ENCODE results near the gene LUZP2.
"Not testable (repeated sequence)": the region's sequence is repeated elsewhere in the genome, so short reads cannot be mapped to it uniquely, and the experiment has no call there.

LUZP2 gene

GRCh38 chr11:24949406-24949805 is 452.6 kb downstream of the LUZP2 start:
- no peak overlapping the region for H3K4ac ChIP-seq (ENCODE audit: low read depth, low read length)
- H3K4me1 ChIP-seq (ENCODE audit: control insufficient read depth, low read depth, low read length): no peaks in the 10 kb centered on the region
- no peak overlapping the region for H3K4me3 ChIP-seq (ENCODE audit: low read length)
- no peak overlapping the region for H2BK5ac ChIP-seq (ENCODE audit: low read length)
- no CpG with 5 or more reads among the region's 5 CpGs for WGBS (ENCODE audit: extremely low coverage, insufficient coverage, low lambda C conversion rate)
- no peaks in the 10 kb centered on the region for H3K36me3 ChIP-seq (ENCODE audit: control insufficient read depth, insufficient read depth, low read length)
- no peak for DNase-seq
- H4K8ac ChIP-seq (ENCODE audit: low read depth, low read length): no peak overlapping the region
- no peak overlapping the region for H3K56ac ChIP-seq (ENCODE audit: low read length)
- H3K9ac ChIP-seq (ENCODE audit: low read length): no peak overlapping the region
- H3K79me2 ChIP-seq (ENCODE audit: control insufficient read depth, insufficient read depth, low read length): no peaks in the 10 kb centered on the region
- H3K23ac ChIP-seq (ENCODE audit: low read length): no peak overlapping the region
- H4K5ac ChIP-seq (ENCODE audit: low read length): no peak overlapping the region
- no peak overlapping the region for H3K4me2 ChIP-seq (ENCODE audit: low read length)
- no peak overlapping the region for H3K18ac ChIP-seq (ENCODE audit: low read length)
- H3K27me3 ChIP-seq (ENCODE audit: insufficient read depth, low read length, poor library complexity): no peaks in the 10 kb centered on the region
- H3K79me1 ChIP-seq (ENCODE audit: low read length): no peaks in the 10 kb centered on the region
- H2BK120ac ChIP-seq (ENCODE audit: low read depth, low read length): no peak overlapping the region
- H3K27ac ChIP-seq (ENCODE audit: low read depth, low read length): no peak overlapping the region
- no peak overlapping the region for H2BK15ac ChIP-seq (replicated peaks; ENCODE audit: low read depth)
- H2AK5ac ChIP-seq (ENCODE audit: low read length): no peak overlapping the region

GRCh38 chr11:24963852-24964251 is 467.0 kb downstream of the LUZP2 start:
- H3K56ac ChIP-seq (ENCODE audit: low read length): no peak overlapping the region
- H3K79me2 ChIP-seq (ENCODE audit: control insufficient read depth, insufficient read depth, low read length): no peaks in the 10 kb centered on the region
- no peak overlapping the region for H3K4ac ChIP-seq (ENCODE audit: low read depth, low read length)
- H3K27ac ChIP-seq (ENCODE audit: low read depth, low read length): no peak overlapping the region
- no peak overlapping the region for H4K5ac ChIP-seq (ENCODE audit: low read length)
- no peak overlapping the region for H3K23ac ChIP-seq (ENCODE audit: low read length)
- no peak overlapping the region for H2BK5ac ChIP-seq (ENCODE audit: low read length)
- no peak overlapping the region for H4K8ac ChIP-seq (ENCODE audit: low read depth, low read length)
- H2BK15ac ChIP-seq (replicated peaks; ENCODE audit: low read depth): no peak overlapping the region
- no peak overlapping the region for H2BK120ac ChIP-seq (ENCODE audit: low read depth, low read length)
- DNase-seq: no peak
- H3K27me3 ChIP-seq (ENCODE audit: insufficient read depth, low read length, poor library complexity): no peaks in the 10 kb centered on the region
- no peaks in the 10 kb centered on the region for H3K36me3 ChIP-seq (ENCODE audit: control insufficient read depth, insufficient read depth, low read length)
- H2AK5ac ChIP-seq (ENCODE audit: low read length): no peak overlapping the region
- H3K4me2 ChIP-seq (ENCODE audit: low read length): no peak overlapping the region
- no peak overlapping the region for H3K18ac ChIP-seq (ENCODE audit: low read length)
- H3K4me1 ChIP-seq (ENCODE audit: control insufficient read depth, low read depth, low read length): no peaks in the 10 kb centered on the region
- no peak overlapping the region for H3K9ac ChIP-seq (ENCODE audit: low read length)
- no peak overlapping the region for H3K4me3 ChIP-seq (ENCODE audit: low read length)
- no peaks in the 10 kb centered on the region for H3K79me1 ChIP-seq (ENCODE audit: low read length)
- no CpG with 5 or more reads among the region's 2 CpGs for WGBS (ENCODE audit: extremely low coverage, insufficient coverage, low lambda C conversion rate)

- no peak overlapping the region for H4K5ac ChIP-seq (ENCODE audit: low read length)
- no peaks in the 10 kb centered on the region for H3K36me3 ChIP-seq (ENCODE audit: control insufficient read depth, insufficient read depth, low read length)
- no peaks in the 10 kb centered on the region for H3K79me1 ChIP-seq (ENCODE audit: low read length)
- no peaks in the 10 kb centered on the region for H3K79me2 ChIP-seq (ENCODE audit: control insufficient read depth, insufficient read depth, low read length)
- no peak for DNase-seq
- no peak overlapping the region for H3K4ac ChIP-seq (ENCODE audit: low read depth, low read length)
- no peak overlapping the region for H3K56ac ChIP-seq (ENCODE audit: low read length)
- no peak overlapping the region for H2BK120ac ChIP-seq (ENCODE audit: low read depth, low read length)
- no peak overlapping the region for H3K4me3 ChIP-seq (ENCODE audit: low read length)
- H3K23ac ChIP-seq (ENCODE audit: low read length): no peak overlapping the region
- no peak overlapping the region for H3K27ac ChIP-seq (ENCODE audit: low read depth, low read length)
- no peaks in the 10 kb centered on the region for H3K27me3 ChIP-seq (ENCODE audit: insufficient read depth, low read length, poor library complexity)
- no peak overlapping the region for H2BK15ac ChIP-seq (replicated peaks; ENCODE audit: low read depth)
- H3K4me1 ChIP-seq (ENCODE audit: control insufficient read depth, low read depth, low read length): no peaks in the 10 kb centered on the region
- H2BK5ac ChIP-seq (ENCODE audit: low read length): no peak overlapping the region
- no peak overlapping the region for H2AK5ac ChIP-seq (ENCODE audit: low read length)
- no peak overlapping the region for H3K9ac ChIP-seq (ENCODE audit: low read length)
- H3K4me2 ChIP-seq (ENCODE audit: low read length): no peak overlapping the region
- H4K8ac ChIP-seq (ENCODE audit: low read depth, low read length): no peak overlapping the region
- H3K18ac ChIP-seq (ENCODE audit: low read length): no peak overlapping the region
Measured at GRCh38 chr11:24965748-24966147, 468.9 kb downstream of the LUZP2 start.

DNA sequence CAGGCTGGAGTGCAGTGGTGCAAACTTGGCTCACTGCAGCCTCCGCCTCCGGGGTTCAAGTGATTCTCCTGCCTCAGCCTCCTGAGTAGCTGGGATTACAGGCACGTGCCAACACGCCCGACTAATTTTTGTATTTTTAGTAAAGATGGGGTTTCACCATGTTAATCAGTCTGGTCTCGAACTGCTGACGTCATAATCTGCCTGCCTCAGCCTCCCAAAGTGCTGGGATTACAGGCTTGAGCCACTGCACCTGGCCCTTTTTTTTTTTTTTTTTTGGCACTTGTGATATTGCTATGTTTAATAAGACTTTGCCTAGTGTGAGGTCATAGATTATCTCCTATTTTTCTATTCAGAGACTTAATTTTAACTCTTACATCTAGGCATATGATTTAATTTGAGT is 497.1 kb downstream of the LUZP2 start:
- not testable (repeated sequence) for H3K27ac ChIP-seq (ENCODE audit: low read depth, low read length); H2BK15ac ChIP-seq (replicated peaks; ENCODE audit: low read depth); H4K8ac ChIP-seq (ENCODE audit: low read depth, low read length); DNase-seq; H3K56ac ChIP-seq (ENCODE audit: low read length); H2AK5ac ChIP-seq (ENCODE audit: low read length); H4K5ac ChIP-seq (ENCODE audit: low read length); H3K36me3 ChIP-seq (ENCODE audit: control insufficient read depth, insufficient read depth, low read length); H2BK120ac ChIP-seq (ENCODE audit: low read depth, low read length); H3K4me2 ChIP-seq (ENCODE audit: low read length); H3K4ac ChIP-seq (ENCODE audit: low read depth, low read length); H3K9ac ChIP-seq (ENCODE audit: low read length); H3K79me2 ChIP-seq (ENCODE audit: control insufficient read depth, insufficient read depth, low read length); H3K4me1 ChIP-seq (ENCODE audit: control insufficient read depth, low read depth, low read length); H2BK5ac ChIP-seq (ENCODE audit: low read length); H3K79me1 ChIP-seq (ENCODE audit: low read length); H3K18ac ChIP-seq (ENCODE audit: low read length); H3K27me3 ChIP-seq (ENCODE audit: insufficient read depth, low read length, poor library complexity); H3K23ac ChIP-seq (ENCODE audit: low read length); H3K4me3 ChIP-seq (ENCODE audit: low read length)
- no CpG with 5 or more reads among the region's 7 CpGs for WGBS (ENCODE audit: extremely low coverage, insufficient coverage, low lambda C conversion rate)

GRCh38 chr11:24999929-25000328 is 503.1 kb downstream of the LUZP2 start:
- no CpG with 5 or more reads among the region's 5 CpGs for WGBS (ENCODE audit: extremely low coverage, insufficient coverage, low lambda C conversion rate)
- not testable (repeated sequence) for H3K36me3 ChIP-seq (ENCODE audit: control insufficient read depth, insufficient read depth, low read length)

GRCh38 chr11:25037431-25037830 is 540.6 kb downstream of the LUZP2 start:
- no peak overlapping the region for H2BK5ac ChIP-seq (ENCODE audit: low read length)
- no peak overlapping the region for H4K5ac ChIP-seq (ENCODE audit: low read length)
- no peaks in the 10 kb centered on the region for H3K79me2 ChIP-seq (ENCODE audit: control insufficient read depth, insufficient read depth, low read length)
- H3K36me3 ChIP-seq (ENCODE audit: control insufficient read depth, insufficient read depth, low read length): no peaks in the 10 kb centered on the region
- no peak overlapping the region for H3K27ac ChIP-seq (ENCODE audit: low read depth, low read length)
- no peak overlapping the region for H3K4me3 ChIP-seq (ENCODE audit: low read length)
- no CpG with 5 or more reads among the region's 1 CpG for WGBS (ENCODE audit: extremely low coverage, insufficient coverage, low lambda C conversion rate)
- H3K18ac ChIP-seq (ENCODE audit: low read length): no peak overlapping the region
- no peak for DNase-seq
- H3K4me2 ChIP-seq (ENCODE audit: low read length): no peak overlapping the region
- no peak overlapping the region for H4K8ac ChIP-seq (ENCODE audit: low read depth, low read length)
- no peak overlapping the region for H2BK120ac ChIP-seq (ENCODE audit: low read depth, low read length)
- no peaks in the 10 kb centered on the region for H3K79me1 ChIP-seq (ENCODE audit: low read length)
- no peak overlapping the region for H3K23ac ChIP-seq (ENCODE audit: low read length)
- H2AK5ac ChIP-seq (ENCODE audit: low read length): no peak overlapping the region
- H3K56ac ChIP-seq (ENCODE audit: low read length): no peak overlapping the region
- H3K9ac ChIP-seq (ENCODE audit: low read length): no peak overlapping the region
- H3K27me3 ChIP-seq (ENCODE audit: insufficient read depth, low read length, poor library complexity): no peaks in the 10 kb centered on the region
- no peak overlapping the region for H2BK15ac ChIP-seq (replicated peaks; ENCODE audit: low read depth)
- H3K4ac ChIP-seq (ENCODE audit: low read depth, low read length): no peak overlapping the region
- no peaks in the 10 kb centered on the region for H3K4me1 ChIP-seq (ENCODE audit: control insufficient read depth, low read depth, low read length)

More at GRCh38 chr11:24999929-25000328, 503.1 kb downstream of the LUZP2 start:
- not testable (repeated sequence) for H3K4me1 ChIP-seq (ENCODE audit: control insufficient read depth, low read depth, low read length); H2BK5ac ChIP-seq (ENCODE audit: low read length); H3K4ac ChIP-seq (ENCODE audit: low read depth, low read length); H2AK5ac ChIP-seq (ENCODE audit: low read length); H3K18ac ChIP-seq (ENCODE audit: low read length); H2BK15ac ChIP-seq (replicated peaks; ENCODE audit: low read depth); H3K23ac ChIP-seq (ENCODE audit: low read length); H3K27me3 ChIP-seq (ENCODE audit: insufficient read depth, low read length, poor library complexity); DNase-seq; H3K79me1 ChIP-seq (ENCODE audit: low read length); H3K27ac ChIP-seq (ENCODE audit: low read depth, low read length); H3K79me2 ChIP-seq (ENCODE audit: control insufficient read depth, insufficient read depth, low read length); H2BK120ac ChIP-seq (ENCODE audit: low read depth, low read length); H3K56ac ChIP-seq (ENCODE audit: low read length); H3K4me3 ChIP-seq (ENCODE audit: low read length); H3K9ac ChIP-seq (ENCODE audit: low read length); H3K4me2 ChIP-seq (ENCODE audit: low read length); H4K8ac ChIP-seq (ENCODE audit: low read depth, low read length); H4K5ac ChIP-seq (ENCODE audit: low read length)

Measured in mesendoderm (in vitro differentiated cells).